Nephron progenitor cell (in vitro differentiated cells): Measurements from ENCODE around the gene C9orf50.
A peak's percentile ranks its signal among the peaks of the same experiment; 100 is the strongest.

Source experiments
- DNase-seq: peaks from one replicate; pipeline ENCODE4 v3.0.0; 2021
- H3K27ac Mint-ChIP-seq: 2 replicates; pipeline ENCODE4 v1.8.0; 2021; ENCODE audit warnings: mild to moderate bottlenecking, moderate library complexity, mixed read lengths
- H3K27me3 Mint-ChIP-seq: 2 replicates; pipeline ENCODE4 v1.8.0; 2021; ENCODE audit warnings: mild to moderate bottlenecking, low read depth, mixed read lengths; ENCODE audit not compliant: poor library complexity
- H3K36me3 Mint-ChIP-seq: 2 replicates; pipeline ENCODE4 v1.8.0; 2021; ENCODE audit warnings: low read depth, mixed read lengths
- H3K4me1 Mint-ChIP-seq: 2 replicates; pipeline ENCODE4 v1.8.0; 2021; ENCODE audit warnings: mixed read lengths
- H3K4me3 Mint-ChIP-seq: 2 replicates; pipeline ENCODE4 v1.8.0; 2021; ENCODE audit warnings: mild to moderate bottlenecking, moderate library complexity, mixed read lengths
- H3K9me3 Mint-ChIP-seq: 2 replicates; pipeline ENCODE4 v1.8.0; 2021; ENCODE audit warnings: mild to moderate bottlenecking, moderate library complexity, mixed read lengths
- CTCF ChIP-seq: fragments of 200-600 bp; sonication (generic); IDR thresholded peaks from 2 replicates; pipeline ENCODE4 v1.5.0; 2021; ENCODE audit warnings: antibody characterized with exemption

C9orf50 gene

GRCh38 chr9:129604056-129604765, 16.7 kb downstream of the C9orf50 start:
- Mint-ChIP-seq H3K27me3 (peaks cover 6% of the 10 kb centered on the region), H3K36me3 (no peaks in the 10 kb centered on the region), H3K9me3 (no peaks in the 10 kb centered on the region), H3K4me3 (no peak overlapping the region), H3K27ac (peak overlapping the region; percentile 89), H3K4me1 (peaks cover 74% of the 10 kb centered on the region)
- no peak for DNase-seq
- TF ChIP-seq CTCF = no peak

DNA sequence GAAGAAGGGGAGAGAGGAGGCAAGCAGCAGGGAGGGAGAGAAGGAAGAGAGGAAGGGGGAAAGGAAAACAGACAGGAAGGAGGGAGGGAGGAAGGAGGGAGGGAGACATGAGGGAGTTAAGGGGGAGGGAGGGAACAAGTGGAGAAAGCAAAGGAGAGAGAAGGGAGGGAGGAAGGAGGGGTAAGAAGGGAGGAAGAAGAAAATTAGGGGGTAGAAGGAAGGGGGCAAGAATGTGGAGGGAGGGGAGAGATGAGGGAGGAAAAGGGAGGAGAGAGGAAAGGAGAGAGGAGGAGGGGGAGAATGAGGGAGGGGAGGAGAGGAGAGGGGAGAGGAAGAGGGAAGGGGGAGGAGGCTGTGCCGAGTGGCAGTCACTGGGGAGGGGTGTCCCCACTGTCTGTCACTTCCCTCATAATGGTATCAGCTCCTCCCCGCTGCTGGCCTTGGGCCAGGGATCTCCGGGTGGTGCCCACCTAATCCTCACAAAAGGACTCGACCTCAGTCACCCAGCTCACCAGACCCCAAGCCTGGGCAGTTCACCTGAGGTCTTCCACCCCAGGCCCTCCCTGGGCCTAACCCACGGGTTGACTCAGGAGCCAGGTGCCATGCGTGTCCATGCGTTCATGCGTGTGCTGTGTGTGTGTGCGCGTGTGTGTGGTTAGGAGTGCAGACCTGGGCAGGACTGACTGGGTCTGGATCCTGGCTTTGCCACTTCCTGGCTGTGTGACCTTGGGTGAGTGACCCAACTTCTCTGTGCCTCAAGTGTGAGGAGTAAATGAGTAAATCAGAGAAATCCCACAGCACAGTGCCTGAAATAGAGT, 18.1 kb downstream of the C9orf50 start:
- peak overlapping the region; percentile 78 for H3K27ac Mint-ChIP-seq
- H3K9me3 Mint-ChIP-seq = no peaks in the 10 kb centered on the region
- peaks cover 78% of the 10 kb centered on the region for H3K4me1 Mint-ChIP-seq
- peaks cover 6% of the 10 kb centered on the region for H3K27me3 Mint-ChIP-seq
- no peaks in the 10 kb centered on the region for H3K36me3 Mint-ChIP-seq
- no peak for TF ChIP-seq CTCF
- no peak for DNase-seq
- H3K4me3 Mint-ChIP-seq = no peak overlapping the region

- no peak for TF ChIP-seq CTCF
- Mint-ChIP-seq H3K4me3 (no peak overlapping the region), H3K27ac (no peak overlapping the region), H3K27me3 (peaks cover 2% of the 10 kb centered on the region), H3K4me1 (peaks cover 65% of the 10 kb centered on the region), H3K36me3 (no peaks in the 10 kb centered on the region), H3K9me3 (no peaks in the 10 kb centered on the region)
- DNase-seq = no peak
Observed at GRCh38 chr9:129601082-129601674, 19.7 kb downstream of the C9orf50 start.

DNA sequence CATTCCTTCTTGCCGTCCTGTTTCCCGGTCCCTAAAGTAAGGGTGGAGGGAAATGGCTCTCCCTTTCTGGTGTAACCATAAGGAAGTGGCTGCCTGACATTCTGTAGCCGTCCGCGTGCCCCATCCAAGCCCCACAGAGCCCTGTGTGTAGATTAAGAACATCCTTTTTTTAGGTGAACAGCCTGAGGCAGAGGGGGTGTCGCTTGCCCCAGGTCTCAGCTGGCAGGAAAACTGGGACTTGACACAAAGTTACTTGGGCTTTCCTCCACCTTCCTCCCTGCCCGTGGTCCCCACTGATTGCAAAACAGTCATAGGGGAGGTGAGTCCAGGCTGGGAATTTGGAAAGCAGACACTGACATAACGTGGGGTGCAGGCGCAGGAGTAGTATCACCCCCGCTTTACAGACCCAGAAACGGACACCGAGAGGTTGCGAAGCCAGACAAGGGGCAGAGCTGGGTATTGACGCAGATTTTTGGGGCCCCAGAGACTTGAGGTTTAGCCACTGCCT, 22.8 kb downstream of the C9orf50 start:
- no peak for TF ChIP-seq CTCF
- DNase-seq = no peak
- H3K4me1 Mint-ChIP-seq = peaks cover 74% of the 10 kb centered on the region
- H3K4me3 Mint-ChIP-seq = peak overlapping the region; percentile 62
- peak overlapping the region; percentile 85 for H3K27ac Mint-ChIP-seq
- no peaks in the 10 kb centered on the region for H3K9me3 Mint-ChIP-seq
- no peaks in the 10 kb centered on the region for H3K36me3 Mint-ChIP-seq
- H3K27me3 Mint-ChIP-seq = no peaks in the 10 kb centered on the region

GRCh38 chr9:129597355-129598088, 23.4 kb downstream of the C9orf50 start:
- Mint-ChIP-seq H3K4me1 (peaks cover 74% of the 10 kb centered on the region), H3K27me3 (peaks cover 2% of the 10 kb centered on the region), H3K27ac (peak overlapping the region; percentile 85), H3K36me3 (no peaks in the 10 kb centered on the region), H3K9me3 (no peaks in the 10 kb centered on the region), H3K4me3 (peak overlapping the region; percentile 62)
- peak; percentile 84 for DNase-seq
- no peak for TF ChIP-seq CTCF
